T-helper 2 cell treated with Interferon-gamma antibody and Interleukin-4, amounts not matched to agents 5 μg/mL and 100 μg/mL, for 36 hours (primary cell): ENCODE results near the gene SPINK5.
"Not testable (repeated sequence)": the region's sequence is repeated elsewhere in the genome, so short reads cannot be mapped to it uniquely, and the experiment has no call there.

Source experiments
- DNase-seq: peaks from one replicate; pipeline ENCODE4 v3.0.0; 2021; ENCODE audit warnings: low spot score
- H3K27ac Mint-ChIP-seq: one replicate; pipeline ENCODE4 v1.8.0; 2021; ENCODE audit warnings: mild to moderate bottlenecking, mixed read lengths
- H3K27me3 Mint-ChIP-seq: one replicate; pipeline ENCODE4 v1.8.0; 2021; ENCODE audit warnings: low read depth, mixed read lengths
- H3K36me3 Mint-ChIP-seq: one replicate; pipeline ENCODE4 v1.8.0; 2021; ENCODE audit warnings: low read depth, mixed read lengths
- H3K4me1 Mint-ChIP-seq: one replicate; pipeline ENCODE4 v1.8.0; 2021; ENCODE audit warnings: low read depth, mixed read lengths
- H3K4me3 Mint-ChIP-seq: one replicate; pipeline ENCODE4 v1.8.0; 2022; ENCODE audit warnings: mild to moderate bottlenecking, moderate library complexity, mixed read lengths
- H3K9me3 Mint-ChIP-seq: one replicate; pipeline ENCODE4 v1.8.0; 2021; ENCODE audit warnings: mixed read lengths

The SPINK5 gene

GRCh38 chr5:148063861-148064260 lies at the start of gene SPINK5:
TSS of gene SPINK5 (plus strand) at chr5:148063980. CDS start at chr5:148064045, 65 bp downstream.
- Mint-ChIP-seq H3K36me3 (no peaks in the 10 kb centered on the region), H3K4me1 (no peaks in the 10 kb centered on the region), H3K9me3 (no peaks in the 10 kb centered on the region), H3K4me3 (no peak within 1 kb of the TSS), H3K27ac (no peak within 1 kb of the TSS), H3K27me3 (no peaks in the 10 kb centered on the region)
- DNase-seq, result no peak

GRCh38 chr5:148014276-148014675 lies 49.5 kb upstream of the SPINK5 start:
- no peaks in the 10 kb centered on the region for H3K27me3 Mint-ChIP-seq
- no peak for DNase-seq

GRCh38 chr5:148020257-148020988 lies 43.4 kb upstream of the SPINK5 start:
- Mint-ChIP-seq H3K4me1 (no peaks in the 10 kb centered on the region), H3K36me3 (no peaks in the 10 kb centered on the region), H3K27me3 (no peaks in the 10 kb centered on the region), H3K27ac (no peak overlapping the region), H3K9me3 (peaks cover 5% of the 10 kb centered on the region), H3K4me3 (no peak overlapping the region)
- no peak for DNase-seq

More at GRCh38 chr5:148014276-148014675, 49.5 kb upstream of the SPINK5 start:
- no peak overlapping the region for H3K4me3 Mint-ChIP-seq
- no peaks in the 10 kb centered on the region for H3K4me1 Mint-ChIP-seq
- H3K27ac Mint-ChIP-seq, result no peak overlapping the region
- H3K36me3 Mint-ChIP-seq, result no peaks in the 10 kb centered on the region
- no peaks in the 10 kb centered on the region for H3K9me3 Mint-ChIP-seq

- Mint-ChIP-seq H3K9me3 (peaks cover 5% of the 10 kb centered on the region), H3K4me3 (no peak overlapping the region), H3K36me3 (no peaks in the 10 kb centered on the region), H3K27ac (no peak overlapping the region), H3K27me3 (no peaks in the 10 kb centered on the region), H3K4me1 (no peaks in the 10 kb centered on the region)
- DNase-seq, result no peak
Observed at GRCh38 chr5:148027505-148027904, 36.3 kb upstream of the SPINK5 start.

GRCh38 chr5:148029131-148029530 lies 34.6 kb upstream of the SPINK5 start:
- Mint-ChIP-seq H3K9me3 (peaks cover 5% of the 10 kb centered on the region), H3K4me1 (no peaks in the 10 kb centered on the region), H3K27me3 (no peaks in the 10 kb centered on the region), H3K4me3 (no peak overlapping the region), H3K27ac (no peak overlapping the region), H3K36me3 (no peaks in the 10 kb centered on the region)
- DNase-seq, result no peak

DNA sequence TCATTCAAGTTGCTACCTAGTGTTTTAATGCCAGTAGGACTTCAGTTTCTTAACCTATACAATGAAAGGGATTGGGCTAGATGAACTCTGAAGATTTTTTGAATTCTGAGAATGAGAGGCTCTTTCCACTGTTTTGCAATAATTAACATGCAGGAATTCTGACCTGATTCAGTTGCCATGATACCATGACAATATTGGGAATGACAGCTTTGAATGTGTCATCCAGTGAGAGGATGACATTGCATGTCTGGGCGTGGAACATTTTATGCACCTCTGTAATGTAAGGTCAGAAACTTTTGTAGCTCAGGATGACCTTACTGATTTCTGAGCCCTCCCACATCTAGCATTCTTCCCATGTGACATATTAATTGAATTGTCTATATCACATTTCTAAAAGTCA lies 30.6 kb upstream of the SPINK5 start:
- H3K27ac Mint-ChIP-seq, result no peak overlapping the region
- H3K36me3 Mint-ChIP-seq, result no peaks in the 10 kb centered on the region
- H3K27me3 Mint-ChIP-seq, result no peaks in the 10 kb centered on the region
- H3K4me3 Mint-ChIP-seq, result no peak overlapping the region
- peaks cover 5% of the 10 kb centered on the region for H3K9me3 Mint-ChIP-seq
- H3K4me1 Mint-ChIP-seq, result no peaks in the 10 kb centered on the region
- DNase-seq, result no peak

GRCh38 chr5:148035676-148036075 lies 28.1 kb upstream of the SPINK5 start:
- H3K4me1 Mint-ChIP-seq, result no peaks in the 10 kb centered on the region

DNA sequence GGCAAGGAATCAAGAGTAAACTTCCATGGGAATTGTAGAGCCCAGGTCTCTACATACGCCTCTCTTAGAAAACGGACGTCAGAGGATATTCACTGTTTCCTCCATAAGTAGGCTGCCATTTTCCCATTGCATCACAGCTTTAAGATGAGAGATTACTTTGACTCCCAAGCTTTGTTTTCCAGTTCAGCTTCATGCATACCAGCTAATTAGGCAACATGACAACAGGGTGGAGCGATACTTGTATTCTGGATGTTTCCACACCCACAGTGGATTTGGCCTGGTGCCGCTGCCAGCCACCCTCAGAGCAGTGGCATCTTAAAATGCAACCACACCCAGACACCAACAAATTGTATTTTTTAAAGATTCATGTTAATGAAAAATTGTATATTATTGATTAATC lies 20.9 kb upstream of the SPINK5 start:
- Mint-ChIP-seq H3K36me3 (no peaks in the 10 kb centered on the region), H3K27me3 (no peaks in the 10 kb centered on the region), H3K4me1 (no peaks in the 10 kb centered on the region), H3K4me3 (no peak overlapping the region), H3K9me3 (no peaks in the 10 kb centered on the region), H3K27ac (no peak overlapping the region)
- no peak for DNase-seq

More at GRCh38 chr5:148035676-148036075, 28.1 kb upstream of the SPINK5 start:
- DNase-seq, result no peak
- Mint-ChIP-seq H3K27ac (no peak overlapping the region), H3K9me3 (no peaks in the 10 kb centered on the region), H3K27me3 (no peaks in the 10 kb centered on the region), H3K36me3 (no peaks in the 10 kb centered on the region), H3K4me3 (no peak overlapping the region)

DNA sequence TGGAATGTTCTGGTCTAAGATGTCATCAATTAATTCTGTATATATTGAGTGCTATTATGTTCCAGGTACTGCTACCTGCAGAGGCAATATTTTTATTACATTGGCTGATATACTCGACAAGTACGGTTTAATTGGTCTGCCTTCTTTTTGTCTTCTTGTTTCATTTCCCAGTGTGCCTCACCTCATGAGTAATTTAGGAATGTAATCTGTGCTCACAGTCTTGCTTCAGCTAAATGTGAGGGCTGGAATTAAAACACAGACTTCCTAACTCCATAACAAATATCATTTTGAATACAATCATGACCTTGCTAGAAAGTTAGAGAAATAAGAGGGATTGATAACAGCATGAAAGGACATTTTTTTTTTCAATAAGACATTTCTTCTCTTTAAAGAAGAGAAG lies 20.1 kb upstream of the SPINK5 start:
- H3K36me3 Mint-ChIP-seq, result no peaks in the 10 kb centered on the region
- H3K27me3 Mint-ChIP-seq, result no peaks in the 10 kb centered on the region
- no peak for DNase-seq
- H3K4me1 Mint-ChIP-seq, result no peaks in the 10 kb centered on the region
- H3K9me3 Mint-ChIP-seq, result no peaks in the 10 kb centered on the region
- H3K4me3 Mint-ChIP-seq, result no peak overlapping the region
- no peak overlapping the region for H3K27ac Mint-ChIP-seq

- not testable (repeated sequence) for H3K27me3 Mint-ChIP-seq, H3K4me1 Mint-ChIP-seq, H3K4me3 Mint-ChIP-seq, DNase-seq, H3K27ac Mint-ChIP-seq, H3K36me3 Mint-ChIP-seq
- peaks cover 26% of the 10 kb centered on the region for H3K9me3 Mint-ChIP-seq
Observed at GRCh38 chr5:148055160-148055559, 8.6 kb upstream of the SPINK5 start.

DNA sequence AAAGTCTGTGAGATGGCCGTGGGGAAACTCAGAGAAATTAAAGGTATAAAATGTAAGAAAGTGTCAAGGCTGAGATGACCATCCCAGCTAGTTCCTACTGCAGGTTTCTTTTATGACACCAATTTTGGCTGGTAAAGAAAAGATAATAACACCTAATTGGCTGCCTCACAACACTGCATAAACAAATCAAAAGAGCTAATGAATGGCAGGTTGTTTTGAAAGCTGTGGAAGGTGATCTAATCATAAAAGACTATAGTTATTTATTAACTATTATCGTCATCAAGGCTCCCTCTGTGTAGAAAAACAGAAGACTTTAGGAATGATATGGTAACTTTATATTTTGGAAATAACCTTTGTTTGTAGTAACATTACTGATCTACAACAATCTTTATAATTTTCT lies 3.5 kb upstream of the SPINK5 start:
- Mint-ChIP-seq H3K4me3 (no peak overlapping the region), H3K36me3 (no peaks in the 10 kb centered on the region), H3K4me1 (no peaks in the 10 kb centered on the region), H3K27me3 (no peaks in the 10 kb centered on the region), H3K27ac (no peak overlapping the region), H3K9me3 (peaks cover 11% of the 10 kb centered on the region)
- DNase-seq, result no peak

DNA sequence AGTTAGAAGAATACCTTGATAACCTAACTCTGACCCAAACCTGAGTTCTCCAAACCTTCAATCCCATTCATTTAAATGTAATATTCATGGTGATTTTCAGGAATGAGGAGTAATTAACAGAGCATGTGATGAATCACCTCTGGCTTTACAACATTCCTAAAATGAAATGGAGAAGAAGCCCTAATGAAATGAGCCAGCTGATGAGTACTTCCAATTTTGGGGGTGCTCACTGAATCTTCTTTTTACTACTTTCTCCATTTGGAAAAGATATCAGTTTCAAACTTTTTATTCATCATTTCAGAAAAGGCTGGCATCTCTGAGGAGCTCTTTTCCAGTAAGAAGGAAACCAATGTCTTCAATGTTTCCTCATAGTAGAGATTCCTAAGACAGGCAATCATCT lies 2.9 kb upstream of the SPINK5 start:
- H3K27ac Mint-ChIP-seq, result no peak overlapping the region
- no peaks in the 10 kb centered on the region for H3K27me3 Mint-ChIP-seq
- H3K9me3 Mint-ChIP-seq, result peaks cover 8% of the 10 kb centered on the region
- no peak for DNase-seq
- no peaks in the 10 kb centered on the region for H3K36me3 Mint-ChIP-seq
- H3K4me1 Mint-ChIP-seq, result no peaks in the 10 kb centered on the region
- H3K4me3 Mint-ChIP-seq, result no peak overlapping the region

DNA sequence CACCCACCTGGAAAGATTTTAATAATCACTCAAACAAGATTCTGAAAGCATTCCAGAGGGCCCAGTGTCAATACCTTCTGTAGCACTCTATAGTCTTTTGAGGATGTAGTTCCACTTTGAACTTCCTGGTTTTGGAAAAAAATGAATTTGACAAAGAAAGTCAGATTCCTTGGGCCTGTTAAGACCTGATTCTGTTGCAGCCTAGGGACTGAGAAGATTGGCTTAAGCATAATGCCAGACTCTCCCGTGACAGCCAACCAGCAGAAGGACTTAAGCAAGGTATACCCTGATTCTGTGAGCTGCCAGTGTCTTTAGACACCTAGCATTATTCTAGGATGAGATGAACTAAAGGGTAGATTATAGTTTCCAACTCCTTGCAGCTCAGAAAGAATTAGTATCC lies 6.8 kb downstream of the SPINK5 start:
- no peak for DNase-seq
- Mint-ChIP-seq H3K36me3 (no peaks in the 10 kb centered on the region), H3K9me3 (no peaks in the 10 kb centered on the region), H3K4me1 (no peaks in the 10 kb centered on the region), H3K27ac (no peak overlapping the region), H3K27me3 (no peaks in the 10 kb centered on the region), H3K4me3 (no peak overlapping the region)

GRCh38 chr5:148072207-148072606 lies 8.4 kb downstream of the SPINK5 start:
- Mint-ChIP-seq H3K27me3 (no peaks in the 10 kb centered on the region), H3K4me3 (no peak overlapping the region), H3K9me3 (peaks cover 3% of the 10 kb centered on the region), H3K27ac (no peak overlapping the region), H3K36me3 (no peaks in the 10 kb centered on the region), H3K4me1 (no peaks in the 10 kb centered on the region)
- no peak for DNase-seq

DNA sequence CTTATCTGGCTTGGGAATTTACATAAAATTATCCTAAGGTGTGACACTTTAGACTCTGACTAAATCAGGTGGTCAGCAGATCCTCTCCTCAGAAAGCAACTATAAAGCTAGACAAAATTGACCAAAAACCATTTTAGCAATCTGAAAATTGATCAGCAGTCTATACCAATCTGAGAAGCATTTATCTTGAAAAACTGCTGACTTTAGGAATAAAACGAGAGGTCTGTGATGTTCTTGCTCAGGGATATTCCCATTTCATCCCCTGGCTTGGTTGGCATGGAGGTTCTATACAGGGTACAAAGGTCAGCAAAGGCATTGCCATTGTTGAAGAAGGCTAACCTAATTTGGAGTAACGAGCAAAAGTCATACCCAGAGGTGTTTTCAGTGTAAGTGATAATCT lies 11.7 kb downstream of the SPINK5 start:
- Mint-ChIP-seq H3K9me3 (peaks cover 3% of the 10 kb centered on the region), H3K27ac (no peak overlapping the region)

More for the DNA sequence above, 11.7 kb downstream of the SPINK5 start:
- no peak for DNase-seq
- Mint-ChIP-seq H3K27me3 (no peaks in the 10 kb centered on the region), H3K4me1 (no peaks in the 10 kb centered on the region), H3K4me3 (no peak overlapping the region), H3K36me3 (no peaks in the 10 kb centered on the region)
